AG09319 (cell line): ENCODE measurements around the gene ELMO1.

Experiments
- DNase-seq: peaks from one replicate; pipeline ENCODE4 v3.0.0-alpha.2; 2010; ENCODE audit warnings: low read depth; ENCODE audit errors: extremely low read depth
- CTCF ChIP-seq: IDR thresholded peaks from 2 replicates; pipeline ENCODE4 v1.5.1; 2011; ENCODE audit warnings: low read depth, mild to moderate bottlenecking, inconsistent platforms, low read length, moderate library complexity

ELMO1 gene

GRCh38 chr7:37267251-37267650, 181.4 kb downstream of the ELMO1 start:
- DNase-seq = no peak
- no peak for TF ChIP-seq CTCF

GRCh38 chr7:37265876-37266275, 182.8 kb downstream of the ELMO1 start:
- no peak for DNase-seq
- no peak for TF ChIP-seq CTCF

- DNase-seq = no peak
- no peak for TF ChIP-seq CTCF
Observed at GRCh38 chr7:37265006-37265405, 183.7 kb downstream of the ELMO1 start.

- no peak for DNase-seq
- no peak for TF ChIP-seq CTCF
Observed at GRCh38 chr7:37262181-37262580, 186.5 kb downstream of the ELMO1 start.

GRCh38 chr7:37259319-37259821, 189.3 kb downstream of the ELMO1 start:
- DNase-seq = no peak

GRCh38 chr7:37256631-37257030, 192.0 kb downstream of the ELMO1 start:
- no peak for DNase-seq
- TF ChIP-seq CTCF = no peak

More at GRCh38 chr7:37259319-37259821, 189.3 kb downstream of the ELMO1 start:
- no peak for TF ChIP-seq CTCF

GRCh38 chr7:37255327-37255944, 193.2 kb downstream of the ELMO1 start:
- TF ChIP-seq CTCF = no peak
- DNase-seq = no peak
